Astrocyte (in vitro differentiated cells and primary cell): ENCODE results near the gene CPN2.

Experiments
- CTCF ChIP-seq: IDR thresholded peaks from 2 replicates; pipeline ENCODE4 v1.5.1; 2011; ENCODE audit warnings: low read depth, mild to moderate bottlenecking, inconsistent platforms, low read length, moderate library complexity; ENCODE audit not compliant: insufficient read depth
- EZH2 ChIP-seq: IDR thresholded peaks from 2 replicates; pipeline ENCODE4 v1.6.1; 2012; ENCODE audit warnings: mild to moderate bottlenecking, low read length, inconsistent platforms; ENCODE audit not compliant: insufficient read depth

GRCh38 chr3:194321693-194322640 lies 29.2 kb downstream of the CPN2 start:
- no peak for TF ChIP-seq EZH2
- TF ChIP-seq CTCF: no peak
